ENCODE results near the gene MSRB3. TPM values are rescaled to one million over a fixed set of nuclear protein-coding genes. Genes with fewer than 3 reads are reported as not detected.

The MSRB3 gene
- total RNA-seq, 1 experiment from 2014 or later, result 5.9 TPM

GRCh38 chr12:65324056-65324455, 45.6 kb downstream of the MSRB3 start:
- Histone ChIP-seq H3K9me2 (replicated peaks; ENCODE audit: low read length) (no peaks in the 10 kb centered on the region), H3K36me3 (ENCODE audit: low read depth, low read length) (no peaks in the 10 kb centered on the region), H3K4me2 (ENCODE audit: low read length) (no peak overlapping the region), H3K27ac (ENCODE audit: low read length) (no peak overlapping the region), H3K4me1 (ENCODE audit: insufficient read depth, low read length) (no peaks in the 10 kb centered on the region), H3K79me2 (ENCODE audit: low read length) (no peaks in the 10 kb centered on the region), H3K9me3 (ENCODE audit: low read length) (no peaks in the 10 kb centered on the region), H3K4me3 (ENCODE audit: low read length) (no peak overlapping the region), H3K9ac (ENCODE audit: low read length) (no peak overlapping the region), H2AFZ (ENCODE audit: low read length) (no peak overlapping the region), H3K27me3 (ENCODE audit: low read length) (no peaks in the 10 kb centered on the region), H4K20me1 (ENCODE audit: low read length) (no peaks in the 10 kb centered on the region), H3F3A (ENCODE audit: low read length, unreplicated experiment) (no peaks in the 10 kb centered on the region)
- intact Hi-C loops (cut with micrococcal nuclease), result no loop called here
- BruUV-seq (replicated peaks), result no TSS peak
- ChIA-PET CTCF (no interaction called here), POLR2A (ENCODE audit: unreplicated experiment) (no interaction called here)
- no peak for DNase-seq
- TF ChIP-seq EZH2phosphoT487 (IDR thresholded peaks at IDR 0.05; ENCODE audit: borderline replicate concordance, low read length) (no peak), CTCF (conservative IDR thresholded peaks at IDR 0.05; ENCODE audit: low read depth, low read length) (no peak), EZH2 (IDR thresholded peaks at IDR 0.05; ENCODE audit: low read length, unreplicated experiment) (no peak)
- no peak for ATAC-seq

- intact Hi-C loops (cut with micrococcal nuclease), result no loop called here
- Histone ChIP-seq H3K4me2 (ENCODE audit: low read length) (no peak overlapping the region), H3K4me3 (ENCODE audit: low read length) (no peak overlapping the region), H3K79me2 (ENCODE audit: low read length) (no peaks in the 10 kb centered on the region), H4K20me1 (ENCODE audit: low read length) (no peaks in the 10 kb centered on the region), H3K9me2 (replicated peaks; ENCODE audit: low read length) (no peaks in the 10 kb centered on the region), H3K36me3 (ENCODE audit: low read depth, low read length) (no peaks in the 10 kb centered on the region), H3K27ac (ENCODE audit: low read length) (no peak overlapping the region), H3K9me3 (ENCODE audit: low read length) (no peaks in the 10 kb centered on the region), H3F3A (ENCODE audit: low read length, unreplicated experiment) (no peaks in the 10 kb centered on the region), H3K4me1 (ENCODE audit: insufficient read depth, low read length) (no peaks in the 10 kb centered on the region), H3K27me3 (ENCODE audit: low read length) (no peaks in the 10 kb centered on the region), H3K9ac (ENCODE audit: low read length) (no peak overlapping the region), H2AFZ (ENCODE audit: low read length) (no peak overlapping the region)
- ChIA-PET CTCF (no interaction called here), POLR2A (ENCODE audit: unreplicated experiment) (no interaction called here)
- DNase-seq (no peak), ATAC-seq (no peak)
- no peak for TF ChIP-seq EZH2 (IDR thresholded peaks at IDR 0.05; ENCODE audit: low read length, unreplicated experiment)
- TF ChIP-seq EZH2phosphoT487 (IDR thresholded peaks at IDR 0.05; ENCODE audit: borderline replicate concordance, low read length), result no peak
- TF ChIP-seq CTCF (conservative IDR thresholded peaks at IDR 0.05; ENCODE audit: low read depth, low read length), result no peak
- BruUV-seq (replicated peaks), result no TSS peak
These were observed 46.1 kb downstream of the MSRB3 start for GRCh38 chr12:65324551-65324950.

- Histone ChIP-seq H3K4me3 (ENCODE audit: low read length) (no peak overlapping the region), H3F3A (ENCODE audit: low read length, unreplicated experiment) (no peaks in the 10 kb centered on the region), H3K9ac (ENCODE audit: low read length) (no peak overlapping the region), H3K9me2 (replicated peaks; ENCODE audit: low read length) (no peaks in the 10 kb centered on the region), H3K36me3 (ENCODE audit: low read depth, low read length) (no peaks in the 10 kb centered on the region), H3K4me2 (ENCODE audit: low read length) (no peak overlapping the region), H3K9me3 (ENCODE audit: low read length) (no peaks in the 10 kb centered on the region), H3K27me3 (ENCODE audit: low read length) (no peaks in the 10 kb centered on the region), H3K4me1 (ENCODE audit: insufficient read depth, low read length) (no peaks in the 10 kb centered on the region), H4K20me1 (ENCODE audit: low read length) (no peaks in the 10 kb centered on the region), H3K27ac (ENCODE audit: low read length) (no peak overlapping the region), H3K79me2 (ENCODE audit: low read length) (no peaks in the 10 kb centered on the region), H2AFZ (ENCODE audit: low read length) (no peak overlapping the region)
- CTCF ChIA-PET, result no interaction called here
- TF ChIP-seq CTCF (conservative IDR thresholded peaks at IDR 0.05; ENCODE audit: low read depth, low read length), result no peak
- TF ChIP-seq EZH2phosphoT487 (IDR thresholded peaks at IDR 0.05; ENCODE audit: borderline replicate concordance, low read length), result no peak
- TF ChIP-seq EZH2 (IDR thresholded peaks at IDR 0.05; ENCODE audit: low read length, unreplicated experiment), result no peak
- ATAC-seq, result no peak
- DNase-seq, result no peak
- intact Hi-C loops (cut with micrococcal nuclease), result no loop called here
- POLR2A ChIA-PET (ENCODE audit: unreplicated experiment), result no interaction called here
- BruUV-seq (replicated peaks), result no TSS peak
These were observed 46.7 kb downstream of the MSRB3 start for GRCh38 chr12:65325183-65325582.

Data from PC-3 (cell line).